Endodermal cell (in vitro differentiated cells): ENCODE results near the gene SLC38A2. TPM values are rescaled to one million over a fixed set of nuclear protein-coding genes. Genes with fewer than 3 reads are reported as not detected.

Experiments
- DNase-seq: peaks from one replicate; pipeline ENCODE4 v3.0.0-alpha.2; 2017
- H3K27ac ChIP-seq: 2 replicates; pipeline ENCODE4 v1.5.1; 2013; ENCODE audit warnings: mild to moderate bottlenecking, low read depth, low read length, moderate library complexity
- H3K27me3 ChIP-seq: 2 replicates; pipeline ENCODE4 v1.6.1; 2013; ENCODE audit warnings: mild to moderate bottlenecking, low read length, moderate library complexity; ENCODE audit not compliant: insufficient read depth, control insufficient read depth, poor library complexity, severe bottlenecking
- H3K36me3 ChIP-seq: 2 replicates; pipeline ENCODE4 v1.7.0; 2013; ENCODE audit warnings: mild to moderate bottlenecking, low read length, moderate library complexity; ENCODE audit not compliant: control insufficient read depth, insufficient read depth
- H3K4me1 ChIP-seq: one replicate; pipeline ENCODE4 v1.7.0; 2013; ENCODE audit warnings: low read length; ENCODE audit not compliant: control insufficient read depth, insufficient read depth
- H3K4me3 ChIP-seq: 2 replicates; pipeline ENCODE4 v1.5.1; 2013; ENCODE audit warnings: mild to moderate bottlenecking, low read length, moderate library complexity
- H3K9ac ChIP-seq: 2 replicates; pipeline ENCODE4 v1.6.1; 2013; ENCODE audit warnings: mild to moderate bottlenecking, low read length, moderate library complexity; ENCODE audit not compliant: poor library complexity, severe bottlenecking; ENCODE audit errors: extremely low read depth
- H3K9me3 ChIP-seq: 2 replicates; pipeline ENCODE4 v1.6.1; 2013; ENCODE audit warnings: mild to moderate bottlenecking, low read length, moderate library complexity; ENCODE audit not compliant: control insufficient read depth
- H3K27ac Mint-ChIP-seq: 2 replicates; pipeline ENCODE4 v1.8.0; 2020; ENCODE audit warnings: mixed read lengths
- H3K27me3 Mint-ChIP-seq: 2 replicates; pipeline ENCODE4 v1.8.0; 2021; ENCODE audit warnings: mild to moderate bottlenecking, mixed read lengths; ENCODE audit not compliant: insufficient read depth
- H3K36me3 Mint-ChIP-seq: 2 replicates; pipeline ENCODE4 v1.8.0; 2020; ENCODE audit warnings: low read depth, mixed read lengths
- H3K4me1 Mint-ChIP-seq: 2 replicates; pipeline ENCODE4 v1.8.0; 2020; ENCODE audit warnings: mixed read lengths
- H3K4me3 Mint-ChIP-seq: 2 replicates; pipeline ENCODE4 v1.8.0; 2020; ENCODE audit warnings: mild to moderate bottlenecking, moderate library complexity, mixed read lengths
- H3K9me3 Mint-ChIP-seq: 2 replicates; pipeline ENCODE4 v1.8.0; 2020; ENCODE audit warnings: mild to moderate bottlenecking, mixed read lengths
- CTCF ChIP-seq: fragments of 200-600 bp; sonication (generic); conservative IDR thresholded peaks from 2 replicates; pipeline ENCODE4 v1.5.0; 2021; ENCODE audit warnings: antibody characterized with exemption, mild to moderate bottlenecking
- WGBS, 2 experiments: methylation state at CpG; one replicate each; pipeline versions ENCODE4 v1.1.5 to v1.1.7; 2013; ENCODE audit warnings: missing lambda C conversion rate in 2 of 2, mixed read lengths in 1 of 2; ENCODE audit not compliant: insufficient coverage in 1 of 2, insufficient read length in 1 of 2; 5-methylcytosine and 5-hydroxymethylcytosine counted together
- total RNA-seq, 2 donors: library from RNA; stranded (reverse); fragmentation: NEBNext Ultra II Directional in 1 of 2; extraction: Animal tissue kit (Norgen Biotek cat#: 25700) in 1 of 2; gene quantifications; 2 replicates in 1 of 2; 3 replicates in 1 of 2; pipeline ENCODE4 v1.2.1, GENCODE V29; 2021

The SLC38A2 gene
- total RNA-seq, 2 donors from 2014 or later: 156 to 230 TPM

GRCh38 chr12:46360370-46360769 is 12.2 kb downstream of the SLC38A2 start:
- Histone ChIP-seq H3K9me3 (no peaks in the 10 kb centered on the region), H3K36me3 (peaks cover 70% of the 10 kb centered on the region), H3K4me1 (no peaks in the 10 kb centered on the region), H3K4me3 (no peak overlapping the region), H3K27ac (no peak overlapping the region), H3K9ac (no peak overlapping the region), H3K27me3 (no peaks in the 10 kb centered on the region)
- Mint-ChIP-seq H3K27ac (no peak overlapping the region), H3K36me3 (peaks cover 61% of the 10 kb centered on the region), H3K4me3 (no peak overlapping the region), H3K9me3 (no peaks in the 10 kb centered on the region), H3K4me1 (no peaks in the 10 kb centered on the region), H3K27me3 (no peaks in the 10 kb centered on the region)
- no peak for DNase-seq
- no CpG with 5 or more reads among the region's 1 CpG for WGBS, 2 experiments
- no peak for TF ChIP-seq CTCF

- no peak overlapping the region for H3K4me3 Mint-ChIP-seq
- no peaks in the 10 kb centered on the region for H3K4me1 Mint-ChIP-seq
- 99 to 100% methylated on average over 3 to 4 of the region's 4 CpGs for WGBS, 2 experiments
- H3K9me3 Mint-ChIP-seq: no peaks in the 10 kb centered on the region
- Histone ChIP-seq H3K27ac (no peak overlapping the region), H3K27me3 (no peaks in the 10 kb centered on the region), H3K9me3 (no peaks in the 10 kb centered on the region), H3K4me3 (no peak overlapping the region), H3K36me3 (peaks cover 65% of the 10 kb centered on the region), H3K9ac (no peak overlapping the region), H3K4me1 (no peaks in the 10 kb centered on the region)
- peaks cover 55% of the 10 kb centered on the region for H3K36me3 Mint-ChIP-seq
- H3K27ac Mint-ChIP-seq: no peak overlapping the region
- TF ChIP-seq CTCF: no peak
- DNase-seq: no peak
- H3K27me3 Mint-ChIP-seq: no peaks in the 10 kb centered on the region
Observed at GRCh38 chr12:46359667-46360280, 12.8 kb downstream of the SLC38A2 start.

- WGBS, 2 experiments: 93 to 96% methylated on average over 5 to 7 of the region's 7 CpGs
- H3K36me3 ChIP-seq: peaks cover 57% of the 10 kb centered on the region
Observed at GRCh38 chr12:46358791-46359666, 13.5 kb downstream of the SLC38A2 start.

More at GRCh38 chr12:46358791-46359666, 13.5 kb downstream of the SLC38A2 start:
- Mint-ChIP-seq H3K9me3 (no peaks in the 10 kb centered on the region), H3K4me3 (no peak overlapping the region), H3K36me3 (peaks cover 50% of the 10 kb centered on the region), H3K27me3 (no peaks in the 10 kb centered on the region), H3K4me1 (no peaks in the 10 kb centered on the region), H3K27ac (no peak overlapping the region)
- Histone ChIP-seq H3K27me3 (no peaks in the 10 kb centered on the region), H3K4me1 (no peaks in the 10 kb centered on the region), H3K9me3 (no peaks in the 10 kb centered on the region), H3K9ac (no peak overlapping the region), H3K27ac (no peak overlapping the region), H3K4me3 (no peak overlapping the region)
- no peak for TF ChIP-seq CTCF
- no peak for DNase-seq
